Naive B cell (primary cell): ENCODE data around the gene GAPVD1. TPM values are rescaled to one million over a fixed set of nuclear protein-coding genes. Genes with fewer than 3 reads are reported as not detected.
A peak's percentile ranks its signal among the peaks of the same experiment; 100 is the strongest.
"Not testable (repeated sequence)": the region's sequence is repeated elsewhere in the genome, so short reads cannot be mapped to it uniquely, and the experiment has no call there.

Source experiments
- ATAC-seq, 2 donors: fragments of 150-1000 bp; cut with Tn5 transposase; 2 replicates each; pipeline ENCODE4 v1.10.0; 2021; ENCODE audit warnings: low read depth in 2 of 2, mild to moderate bottlenecking in 2 of 2, moderate library complexity in 2 of 2
- DNase-seq: peaks from one replicate; pipeline ENCODE4 v3.0.0; 2022
- H3K27ac Mint-ChIP-seq, 6 donors: one replicate each; pipeline ENCODE4 v1.8.0; 2020 to 2022; ENCODE audit warnings: mild to moderate bottlenecking in 6 of 6, mixed read lengths in 6 of 6, moderate library complexity in 5 of 6, inconsistent platforms in 2 of 6
- H3K27me3 Mint-ChIP-seq, 3 donors: one replicate each; pipeline ENCODE4 v1.8.0; 2021 to 2022; ENCODE audit warnings: mixed read lengths in 3 of 3, mild to moderate bottlenecking in 1 of 3
- H3K36me3 Mint-ChIP-seq, 2 donors: one replicate each; pipeline ENCODE4 v1.8.0; 2020 to 2022; ENCODE audit warnings: mixed read lengths in 2 of 2, inconsistent platforms in 1 of 2, mild to moderate bottlenecking in 1 of 2
- H3K4me1 Mint-ChIP-seq, 3 donors: one replicate each; pipeline ENCODE4 v1.8.0; 2020 to 2022; ENCODE audit warnings: mixed read lengths in 3 of 3, inconsistent platforms in 1 of 3, mild to moderate bottlenecking in 1 of 3, moderate library complexity in 1 of 3
- H3K4me3 Mint-ChIP-seq, 8 donors: one replicate each; pipeline ENCODE4 v1.8.0; 2020 to 2022; ENCODE audit warnings: mild to moderate bottlenecking in 8 of 8, mixed read lengths in 8 of 8, moderate library complexity in 8 of 8, inconsistent platforms in 2 of 8
- H3K9me3 Mint-ChIP-seq, 7 donors: one replicate each; pipeline ENCODE4 v1.8.0; 2020 to 2022; ENCODE audit warnings: mixed read lengths in 7 of 7, mild to moderate bottlenecking in 5 of 7, inconsistent platforms in 2 of 7, moderate library complexity in 1 of 7
- polyA plus RNA-seq, 6 donors: library from polyadenylated mRNA; unstranded; fragments of 300-500 nt; fragmentation: Illumina TruSeq; gene quantifications; one replicate each; pipeline ENCODE4 v1.2.3, GENCODE V29; 2021; ENCODE audit warnings: low read depth in 6 of 6

Gene GAPVD1
- polyA plus RNA-seq, 6 donors from 2014 or later: 28.4 to 64.9 (median 39.0) TPM

- no peaks in the 10 kb centered on the region for H3K36me3 Mint-ChIP-seq
- DNase-seq (peak; percentile 3), ATAC-seq (no peak)
- no peaks in the 10 kb centered on the region for H3K27me3 Mint-ChIP-seq
- H3K9me3 Mint-ChIP-seq: peaks cover 0 to 13% (median 9%) of the 10 kb centered on the region in 7 donors
- peak overlapping the region; percentile 88 to 99 (median 97) for H3K4me3 Mint-ChIP-seq
- peak overlapping the region; percentile 90 to 100 (median 95) for H3K27ac Mint-ChIP-seq
- peaks cover 22 to 48% (median 40%) of the 10 kb centered on the region in 3 donors for H3K4me1 Mint-ChIP-seq
These were observed 817 bp downstream of the GAPVD1 start for GRCh38 chr9:125262294-125262991.

- Mint-ChIP-seq H3K4me3 (peak overlapping the region in 7 of 8 donors; percentile 12 to 98 (median 69)), H3K4me1 (peaks cover 22 to 60% (median 50%) of the 10 kb centered on the region in 3 donors), H3K27ac (peak overlapping the region; percentile 10 to 85 (median 76)), H3K9me3 (peaks cover 0 to 13% (median 9%) of the 10 kb centered on the region in 7 donors)
- not testable (repeated sequence) for H3K36me3 Mint-ChIP-seq, DNase-seq, H3K27me3 Mint-ChIP-seq, ATAC-seq
These were observed 2.4 kb downstream of the GAPVD1 start for GRCh38 chr9:125264068-125264467.

GRCh38 chr9:125268394-125269013, 6.9 kb downstream of the GAPVD1 start:
- Mint-ChIP-seq H3K4me3 (peak overlapping the region in 2 of 8 donors; percentile 9 to 33), H3K9me3 (no peaks in the 10 kb centered on the region), H3K27me3 (no peaks in the 10 kb centered on the region), H3K4me1 (peaks cover 12 to 52% (median 38%) of the 10 kb centered on the region in 3 donors), H3K36me3 (no peaks in the 10 kb centered on the region), H3K27ac (peak overlapping the region in 5 of 6 donors; percentile 47 to 90 (median 57))
- DNase-seq (no peak), ATAC-seq (peak in 1 of 2 donors; percentile 42)

- DNase-seq (no peak), ATAC-seq (no peak)
- H3K4me3 Mint-ChIP-seq: no peak overlapping the region
- H3K9me3 Mint-ChIP-seq: no peaks in the 10 kb centered on the region
- H3K36me3 Mint-ChIP-seq: no peaks in the 10 kb centered on the region
- peaks cover 9 to 47% (median 35%) of the 10 kb centered on the region in 3 donors for H3K4me1 Mint-ChIP-seq
- H3K27ac Mint-ChIP-seq: peak overlapping the region in 3 of 6 donors; percentile 28 to 56 (median 42)
- no peaks in the 10 kb centered on the region for H3K27me3 Mint-ChIP-seq
These were observed 7.4 kb downstream of the GAPVD1 start for GRCh38 chr9:125269014-125269397.

- H3K9me3 Mint-ChIP-seq: no peaks in the 10 kb centered on the region
- H3K4me3 Mint-ChIP-seq: no peak overlapping the region
- H3K4me1 Mint-ChIP-seq: peaks cover 0 to 36% (median 23%) of the 10 kb centered on the region in 3 donors
- H3K27ac Mint-ChIP-seq: no peak overlapping the region
- no peaks in the 10 kb centered on the region for H3K27me3 Mint-ChIP-seq
- no peak for DNase-seq
- no peaks in the 10 kb centered on the region for H3K36me3 Mint-ChIP-seq
- no peak for ATAC-seq
These were observed 9.5 kb downstream of the GAPVD1 start for GRCh38 chr9:125271081-125271480.

- peaks cover 5 to 31% (median 23%) of the 10 kb centered on the region in 3 donors for H3K4me1 Mint-ChIP-seq
- H3K4me3 Mint-ChIP-seq: no peak overlapping the region
- no peaks in the 10 kb centered on the region for H3K27me3 Mint-ChIP-seq
- H3K27ac Mint-ChIP-seq: peak overlapping the region in 1 of 6 donors; percentile 12
- DNase-seq (no peak), ATAC-seq (no peak)
- H3K36me3 Mint-ChIP-seq: peaks cover 0 to 5% of the 10 kb centered on the region in 2 donors
- H3K9me3 Mint-ChIP-seq: no peaks in the 10 kb centered on the region
These were observed 11.1 kb downstream of the GAPVD1 start for GRCh38 chr9:125272697-125273096.

- H3K4me3 Mint-ChIP-seq: no peak overlapping the region
- peaks cover 0 to 5% of the 10 kb centered on the region in 2 donors for H3K36me3 Mint-ChIP-seq
- H3K27ac Mint-ChIP-seq: peak overlapping the region in 1 of 6 donors; percentile 36
- no peak for ATAC-seq
- peaks cover 5 to 19% (median 12%) of the 10 kb centered on the region in 3 donors for H3K4me1 Mint-ChIP-seq
- H3K27me3 Mint-ChIP-seq: no peaks in the 10 kb centered on the region
- DNase-seq: no peak
- no peaks in the 10 kb centered on the region for H3K9me3 Mint-ChIP-seq
These were observed 15.1 kb downstream of the GAPVD1 start for GRCh38 chr9:125276771-125277170.

- Mint-ChIP-seq H3K4me1 (peaks cover 5 to 14% (median 12%) of the 10 kb centered on the region in 3 donors), H3K9me3 (no peaks in the 10 kb centered on the region), H3K27me3 (no peaks in the 10 kb centered on the region), H3K36me3 (peaks cover 0 to 5% of the 10 kb centered on the region in 2 donors), H3K27ac (peak overlapping the region in 1 of 6 donors; percentile 42), H3K4me3 (no peak overlapping the region)
- DNase-seq: no peak
- no peak for ATAC-seq
These were observed 15.8 kb downstream of the GAPVD1 start for GRCh38 chr9:125277411-125277810.

- no peak for ATAC-seq
- Mint-ChIP-seq H3K9me3 (no peaks in the 10 kb centered on the region), H3K27me3 (no peaks in the 10 kb centered on the region)
These were observed 19.3 kb downstream of the GAPVD1 start for GRCh38 chr9:125280945-125281344.

GRCh38 chr9:125284855-125285254, 23.2 kb downstream of the GAPVD1 start:
- H3K4me3 Mint-ChIP-seq: no peak overlapping the region
- H3K27me3 Mint-ChIP-seq: no peaks in the 10 kb centered on the region
- no peak for DNase-seq
- no peaks in the 10 kb centered on the region for H3K36me3 Mint-ChIP-seq
- peak overlapping the region in 1 of 6 donors; percentile 33 for H3K27ac Mint-ChIP-seq
- no peaks in the 10 kb centered on the region for H3K9me3 Mint-ChIP-seq
- peaks cover 0 to 11% (median 0%) of the 10 kb centered on the region in 3 donors for H3K4me1 Mint-ChIP-seq
- no peak for ATAC-seq

More at GRCh38 chr9:125280945-125281344, 19.3 kb downstream of the GAPVD1 start:
- no peak for DNase-seq
- Mint-ChIP-seq H3K27ac (no peak overlapping the region), H3K4me3 (peak overlapping the region in 1 of 8 donors; percentile 6), H3K4me1 (peaks cover 0 to 6% (median 5%) of the 10 kb centered on the region in 3 donors), H3K36me3 (peaks cover 0 to 5% of the 10 kb centered on the region in 2 donors)

- not testable (repeated sequence) for H3K27me3 Mint-ChIP-seq, H3K4me1 Mint-ChIP-seq, H3K4me3 Mint-ChIP-seq, H3K9me3 Mint-ChIP-seq, ATAC-seq, DNase-seq, H3K36me3 Mint-ChIP-seq
- peak overlapping the region in 1 of 6 donors; percentile 79 for H3K27ac Mint-ChIP-seq
These were observed 25.4 kb downstream of the GAPVD1 start for GRCh38 chr9:125286935-125287433.

GRCh38 chr9:125293134-125293533, 31.5 kb downstream of the GAPVD1 start:
- H3K4me1 Mint-ChIP-seq: peaks cover 8 to 11% (median 10%) of the 10 kb centered on the region in 3 donors
- H3K9me3 Mint-ChIP-seq: no peaks in the 10 kb centered on the region
- no peak overlapping the region for H3K27ac Mint-ChIP-seq
- H3K27me3 Mint-ChIP-seq: no peaks in the 10 kb centered on the region
- ATAC-seq (no peak), DNase-seq (no peak)
- H3K4me3 Mint-ChIP-seq: no peak overlapping the region
- peaks cover 0 to 8% of the 10 kb centered on the region in 2 donors for H3K36me3 Mint-ChIP-seq

GRCh38 chr9:125295657-125296056, 34.0 kb downstream of the GAPVD1 start:
- ATAC-seq (no peak), DNase-seq (no peak)
- Mint-ChIP-seq H3K27ac (peak overlapping the region in 1 of 6 donors; percentile 38), H3K9me3 (no peaks in the 10 kb centered on the region), H3K4me1 (peaks cover 8 to 11% (median 11%) of the 10 kb centered on the region in 3 donors), H3K27me3 (no peaks in the 10 kb centered on the region), H3K4me3 (no peak overlapping the region), H3K36me3 (peaks cover 0 to 8% of the 10 kb centered on the region in 2 donors)
